WERI-Rb-1 (cell line): Measurements from ENCODE around the gene TAF1C.

Source experiments
- DNase-seq: peaks from one replicate; pipeline ENCODE4 v3.0.0-alpha.2; 2020
- H3K27ac ChIP-seq: fragments of 250-450 bp; sonication (Bioruptor Pico); 2 replicates; pipeline ENCODE4 v1.5.1; 2020; ENCODE audit warnings: mild to moderate bottlenecking, moderate library complexity
- H3K27me3 ChIP-seq: fragments of 250-450 bp; sonication (Bioruptor Pico); 2 replicates; pipeline ENCODE4 v1.5.1; 2021; ENCODE audit warnings: mild to moderate bottlenecking, low read depth, moderate library complexity; ENCODE audit not compliant: insufficient read depth, severe bottlenecking
- H3K36me3 ChIP-seq: fragments of 250-450 bp; sonication (Bioruptor Pico); 2 replicates; pipeline ENCODE4 v1.5.1; 2020; ENCODE audit warnings: mild to moderate bottlenecking, moderate library complexity
- H3K4me3 ChIP-seq: 2 replicates; pipeline ENCODE4 v1.5.1; 2011; ENCODE audit warnings: low read depth, mild to moderate bottlenecking, control low read depth, low read length
- H3K9me3 ChIP-seq: fragments of 250-450 bp; sonication (Bioruptor Pico); 2 replicates; pipeline ENCODE4 v1.5.1; 2021; ENCODE audit warnings: mild to moderate bottlenecking, moderate library complexity; ENCODE audit not compliant: severe bottlenecking
- TF ChIP-seq, protein P1 (sequence below): IDR thresholded peaks from 2 replicates; pipeline ENCODE4 v1.5.1; 2011; ENCODE audit warnings: low read depth, mild to moderate bottlenecking, control low read depth, inconsistent platforms, low read length

TAF1C gene

DNA sequence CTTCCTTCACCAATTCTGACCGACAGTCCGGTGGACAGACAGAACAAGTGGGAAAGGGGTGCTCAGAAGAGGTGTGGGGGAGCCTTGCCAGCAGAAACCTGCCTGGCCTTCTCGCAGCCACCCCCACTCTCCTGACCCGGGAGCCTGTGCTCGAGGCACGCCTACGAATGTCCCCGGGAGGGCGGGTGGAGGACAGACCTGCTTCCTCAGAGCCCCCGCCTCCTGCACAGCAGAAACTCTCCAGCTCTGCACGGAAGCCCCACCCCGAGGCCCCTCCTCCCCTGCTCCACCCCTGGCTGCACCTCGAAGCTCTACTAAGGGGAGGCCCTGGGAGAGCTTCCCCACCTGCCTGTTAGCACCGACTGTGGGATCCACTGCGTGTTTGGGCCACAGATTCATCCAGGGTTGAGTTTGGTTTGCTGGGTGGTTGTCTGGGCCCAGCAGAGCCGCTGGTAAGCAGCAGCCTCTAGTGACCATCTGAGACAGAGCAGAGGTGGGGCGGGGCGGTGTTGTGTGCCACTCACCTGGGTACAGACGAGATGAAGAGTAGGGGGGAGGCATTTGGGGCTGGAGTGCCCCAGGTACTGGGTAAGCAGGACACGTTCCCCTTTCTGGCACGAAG lies 6.2 kb downstream of the TAF1C start:
- H3K27ac ChIP-seq = no peak overlapping the region
- no peaks in the 10 kb centered on the region for H3K9me3 ChIP-seq
- peaks cover 3% of the 10 kb centered on the region; the same call in 1 of the 2 replicates for H3K36me3 ChIP-seq
- no peak for DNase-seq
- no peaks in the 10 kb centered on the region for H3K27me3 ChIP-seq
- H3K4me3 ChIP-seq = no peak overlapping the region
- TF ChIP-seq, protein P1, sequence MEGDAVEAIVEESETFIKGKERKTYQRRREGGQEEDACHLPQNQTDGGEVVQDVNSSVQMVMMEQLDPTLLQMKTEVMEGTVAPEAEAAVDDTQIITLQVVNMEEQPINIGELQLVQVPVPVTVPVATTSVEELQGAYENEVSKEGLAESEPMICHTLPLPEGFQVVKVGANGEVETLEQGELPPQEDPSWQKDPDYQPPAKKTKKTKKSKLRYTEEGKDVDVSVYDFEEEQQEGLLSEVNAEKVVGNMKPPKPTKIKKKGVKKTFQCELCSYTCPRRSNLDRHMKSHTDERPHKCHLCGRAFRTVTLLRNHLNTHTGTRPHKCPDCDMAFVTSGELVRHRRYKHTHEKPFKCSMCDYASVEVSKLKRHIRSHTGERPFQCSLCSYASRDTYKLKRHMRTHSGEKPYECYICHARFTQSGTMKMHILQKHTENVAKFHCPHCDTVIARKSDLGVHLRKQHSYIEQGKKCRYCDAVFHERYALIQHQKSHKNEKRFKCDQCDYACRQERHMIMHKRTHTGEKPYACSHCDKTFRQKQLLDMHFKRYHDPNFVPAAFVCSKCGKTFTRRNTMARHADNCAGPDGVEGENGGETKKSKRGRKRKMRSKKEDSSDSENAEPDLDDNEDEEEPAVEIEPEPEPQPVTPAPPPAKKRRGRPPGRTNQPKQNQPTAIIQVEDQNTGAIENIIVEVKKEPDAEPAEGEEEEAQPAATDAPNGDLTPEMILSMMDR = no peak

GRCh38 chr16:84179612-84180320 lies 7.1 kb downstream of the TAF1C start:
- no peaks in the 10 kb centered on the region for H3K9me3 ChIP-seq
- no peak overlapping the region for H3K27ac ChIP-seq
- DNase-seq = no peak
- TF ChIP-seq, protein P1 = no peak
- H3K27me3 ChIP-seq = no peaks in the 10 kb centered on the region
- peaks cover 3% of the 10 kb centered on the region; the same call in 1 of the 2 replicates for H3K36me3 ChIP-seq
- no peak overlapping the region for H3K4me3 ChIP-seq

DNA sequence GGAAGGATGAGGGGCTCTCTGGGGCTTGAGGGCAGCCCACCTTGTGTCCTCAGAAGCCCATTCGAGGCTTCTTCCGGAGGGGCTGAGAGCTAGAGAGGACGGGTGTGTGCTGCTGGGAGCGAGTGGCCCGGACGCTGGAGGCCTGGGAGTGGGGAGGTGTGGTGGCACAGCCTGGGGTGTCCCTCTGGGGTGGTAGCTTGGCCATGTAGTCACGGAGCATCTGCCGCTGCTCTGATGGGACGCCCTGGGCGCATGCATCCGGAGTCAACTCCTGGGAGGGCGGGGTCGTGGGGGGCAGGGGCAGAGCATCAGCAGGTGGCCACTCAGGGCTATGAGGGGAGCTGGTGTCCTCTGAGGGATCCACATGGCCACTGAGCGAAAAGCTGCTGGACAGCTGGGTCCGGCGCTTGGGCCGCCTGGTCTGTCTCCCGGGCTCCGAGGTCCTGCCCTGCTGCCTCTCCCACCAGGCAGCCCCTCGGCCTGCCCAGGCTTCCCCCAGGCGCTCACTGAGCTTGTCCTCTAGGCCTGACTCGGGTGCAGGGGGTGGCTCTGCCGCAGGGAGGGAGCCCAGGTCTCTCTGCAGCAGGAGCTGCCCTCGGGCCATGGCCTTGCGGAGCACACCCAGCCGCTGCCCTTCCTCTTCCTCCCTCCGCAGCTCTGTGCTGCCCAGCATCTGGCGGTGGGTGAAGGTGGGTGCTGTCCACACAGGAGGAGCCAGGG lies 7.8 kb downstream of the TAF1C start:
- H3K27me3 ChIP-seq = no peaks in the 10 kb centered on the region
- peaks cover 3% of the 10 kb centered on the region; the same call in 1 of the 2 replicates for H3K36me3 ChIP-seq
- DNase-seq = no peak
- H3K27ac ChIP-seq = no peak overlapping the region
- TF ChIP-seq, protein P1 = no peak
- no peaks in the 10 kb centered on the region for H3K9me3 ChIP-seq
- no peak overlapping the region for H3K4me3 ChIP-seq

- Histone ChIP-seq H3K27ac (no peak overlapping the region), H3K9me3 (no peaks in the 10 kb centered on the region), H3K27me3 (no peaks in the 10 kb centered on the region), H3K4me3 (no peak overlapping the region), H3K36me3 (peaks cover 3% of the 10 kb centered on the region; the same call in 1 of the 2 replicates)
- no peak for DNase-seq
- TF ChIP-seq, protein P1 = no peak
These were observed 8.6 kb downstream of the TAF1C start for GRCh38 chr16:84178146-84178765.

- Histone ChIP-seq H3K27me3 (no peaks in the 10 kb centered on the region), H3K27ac (no peak overlapping the region), H3K4me3 (no peak overlapping the region), H3K36me3 (peaks cover 3% of the 10 kb centered on the region; the same call in 1 of the 2 replicates), H3K9me3 (no peaks in the 10 kb centered on the region)
- TF ChIP-seq, protein P1 = no peak
- DNase-seq = no peak
These were observed 9.2 kb downstream of the TAF1C start for GRCh38 chr16:84177741-84178073.
